ENCODE data around the gene VAMP4.
"Not testable (repeated sequence)": the region's sequence is repeated elsewhere in the genome, so short reads cannot be mapped to it uniquely, and the experiment has no call there.

VAMP4 gene

GRCh38 chr1:171663036-171663853, 78.6 kb downstream of the VAMP4 start:
- Histone ChIP-seq H3K27me3 (ENCODE audit: insufficient read depth, low read length) (no peaks in the 10 kb centered on the region), H3K9me3 (ENCODE audit: insufficient read depth, low read depth, low read length) (no peaks in the 10 kb centered on the region), H3K4me3 (ENCODE audit: low read length) (no peak overlapping the region), H3K4me1 (ENCODE audit: insufficient read depth, low read length) (no peaks in the 10 kb centered on the region; the same call in 1 of the 2 replicates), H3K36me3 (ENCODE audit: insufficient read depth, low read length) (no peaks in the 10 kb centered on the region), H3K9ac (ENCODE audit: low read depth, low read length) (no peak overlapping the region), H3K27ac (ENCODE audit: low read depth, low read length) (no peak overlapping the region)
- WGBS = 94% methylated on average over 6 of the region's 7 CpGs

GRCh38 chr1:171661076-171661650, 80.7 kb downstream of the VAMP4 start:
- no peaks in the 10 kb centered on the region for H3K9me3 ChIP-seq (ENCODE audit: insufficient read depth, low read depth, low read length)
- no peak overlapping the region for H3K9ac ChIP-seq (ENCODE audit: low read depth, low read length)
- 89% methylated on average over 5 of the region's 5 CpGs for WGBS
- no peak overlapping the region for H3K27ac ChIP-seq (ENCODE audit: low read depth, low read length)
- H3K27me3 ChIP-seq (ENCODE audit: insufficient read depth, low read length) = no peaks in the 10 kb centered on the region
- H3K4me1 ChIP-seq (ENCODE audit: insufficient read depth, low read length) = no peaks in the 10 kb centered on the region; the same call in 1 of the 2 replicates
- no peaks in the 10 kb centered on the region for H3K36me3 ChIP-seq (ENCODE audit: insufficient read depth, low read length)
- H3K4me3 ChIP-seq (ENCODE audit: low read length) = no peak overlapping the region

GRCh38 chr1:171656206-171656605, 85.7 kb downstream of the VAMP4 start:
- not testable (repeated sequence) for H3K9me3 ChIP-seq (ENCODE audit: insufficient read depth, low read depth, low read length); H3K4me3 ChIP-seq (ENCODE audit: low read length); H3K27ac ChIP-seq (ENCODE audit: low read depth, low read length); H3K9ac ChIP-seq (ENCODE audit: low read depth, low read length); H3K4me1 ChIP-seq (ENCODE audit: insufficient read depth, low read length); H3K36me3 ChIP-seq (ENCODE audit: insufficient read depth, low read length); H3K27me3 ChIP-seq (ENCODE audit: insufficient read depth, low read length)
- WGBS = 95% methylated on average over 9 of the region's 9 CpGs

GRCh38 chr1:171655746-171656116, 86.1 kb downstream of the VAMP4 start:
- Histone ChIP-seq H3K27ac (ENCODE audit: low read depth, low read length) (no peak overlapping the region), H3K9me3 (ENCODE audit: insufficient read depth, low read depth, low read length) (no peaks in the 10 kb centered on the region), H3K36me3 (ENCODE audit: insufficient read depth, low read length) (no peaks in the 10 kb centered on the region), H3K4me1 (ENCODE audit: insufficient read depth, low read length) (0 out of 2 replicates have a peak, but pooled peaks cover 5% of the 10 kb centered on the region), H3K27me3 (ENCODE audit: insufficient read depth, low read length) (no peaks in the 10 kb centered on the region), H3K4me3 (ENCODE audit: low read length) (no peak overlapping the region), H3K9ac (ENCODE audit: low read depth, low read length) (no peak overlapping the region)
- WGBS = 84% methylated on average over 6 of the region's 6 CpGs

- H3K9me3 ChIP-seq (ENCODE audit: insufficient read depth, low read depth, low read length) = no peaks in the 10 kb centered on the region
- H3K27ac ChIP-seq (ENCODE audit: low read depth, low read length) = no peak overlapping the region
- H3K4me3 ChIP-seq (ENCODE audit: low read length) = no peak overlapping the region
- H3K36me3 ChIP-seq (ENCODE audit: insufficient read depth, low read length) = no peaks in the 10 kb centered on the region
- no peak overlapping the region for H3K9ac ChIP-seq (ENCODE audit: low read depth, low read length)
- no peaks in the 10 kb centered on the region for H3K27me3 ChIP-seq (ENCODE audit: insufficient read depth, low read length)
- 0 out of 2 replicates have a peak, but pooled peaks cover 5% of the 10 kb centered on the region for H3K4me1 ChIP-seq (ENCODE audit: insufficient read depth, low read length)
- WGBS = 48% methylated on average over 24 of the region's 24 CpGs
Measured at GRCh38 chr1:171654942-171655745, 86.7 kb downstream of the VAMP4 start.

GRCh38 chr1:171654201-171654941, 87.5 kb downstream of the VAMP4 start:
- 78% methylated on average over 8 of the region's 8 CpGs for WGBS
- H3K27ac ChIP-seq (ENCODE audit: low read depth, low read length) = no peak overlapping the region

GRCh38 chr1:171653796-171654195, 88.1 kb downstream of the VAMP4 start:
- Histone ChIP-seq H3K9ac (ENCODE audit: low read depth, low read length) (no peak overlapping the region), H3K36me3 (ENCODE audit: insufficient read depth, low read length) (no peaks in the 10 kb centered on the region), H3K27me3 (ENCODE audit: insufficient read depth, low read length) (no peaks in the 10 kb centered on the region), H3K4me3 (ENCODE audit: low read length) (no peak overlapping the region), H3K27ac (ENCODE audit: low read depth, low read length) (no peak overlapping the region), H3K4me1 (ENCODE audit: insufficient read depth, low read length) (0 out of 2 replicates have a peak, but pooled peaks cover 5% of the 10 kb centered on the region), H3K9me3 (ENCODE audit: insufficient read depth, low read depth, low read length) (no peaks in the 10 kb centered on the region)
- 82% methylated on average over 1 of the region's 1 CpG for WGBS

More at GRCh38 chr1:171654201-171654941, 87.5 kb downstream of the VAMP4 start:
- H3K9me3 ChIP-seq (ENCODE audit: insufficient read depth, low read depth, low read length) = no peaks in the 10 kb centered on the region
- no peak overlapping the region for H3K4me3 ChIP-seq (ENCODE audit: low read length)
- H3K27me3 ChIP-seq (ENCODE audit: insufficient read depth, low read length) = no peaks in the 10 kb centered on the region
- H3K9ac ChIP-seq (ENCODE audit: low read depth, low read length) = no peak overlapping the region
- 0 out of 2 replicates have a peak, but pooled peaks cover 5% of the 10 kb centered on the region for H3K4me1 ChIP-seq (ENCODE audit: insufficient read depth, low read length)
- H3K36me3 ChIP-seq (ENCODE audit: insufficient read depth, low read length) = no peaks in the 10 kb centered on the region

GRCh38 chr1:171652234-171652822, 89.5 kb downstream of the VAMP4 start, which contains the start of gene MYOC:
Gene MYOC, minus strand, starts transcription at chr1:171652688. Its CDS starts 77 bp downstream, at chr1:171652611.
- no peaks in the 10 kb centered on the region for H3K9me3 ChIP-seq (ENCODE audit: insufficient read depth, low read depth, low read length)
- no peak within 1 kb of the TSS for H3K27ac ChIP-seq (ENCODE audit: low read depth, low read length)
- H3K4me3 ChIP-seq (ENCODE audit: low read length) = no peak within 1 kb of the TSS
- no peaks in the 10 kb centered on the region for H3K36me3 ChIP-seq (ENCODE audit: insufficient read depth, low read length)
- WGBS = 92% methylated on average over 8 of the region's 8 CpGs
- no peak within 1 kb of the TSS for H3K9ac ChIP-seq (ENCODE audit: low read depth, low read length)
- 0 out of 2 replicates have a peak, but pooled peaks cover 5% of the 10 kb centered on the region for H3K4me1 ChIP-seq (ENCODE audit: insufficient read depth, low read length)
- H3K27me3 ChIP-seq (ENCODE audit: insufficient read depth, low read length) = no peaks in the 10 kb centered on the region

Measured in HUES64 (cell line).